Esophagus muscularis mucosa (tissue), 4 donors: ENCODE data around the gene AGGF1. TPM values are rescaled to one million over a fixed set of nuclear protein-coding genes. Genes with fewer than 3 reads are reported as not detected.
"Not testable (repeated sequence)": the region's sequence is repeated elsewhere in the genome, so short reads cannot be mapped to it uniquely, and the experiment has no call there.

ENCODE experiments used
- DNase-seq: peaks from one replicate; pipeline ENCODE4 v3.0.0-alpha.2; 2017; ENCODE audit errors: extremely low spot score
- H3K27ac ChIP-seq, 4 donors: fragments of 200-600 bp; sonication (generic); replicated peaks in 1 of 4; 1 replicate in 3 of 4; 2 replicates in 1 of 4; pipeline ENCODE4 v1.5.1; 2016 to 2019; ENCODE audit warnings: mild to moderate bottlenecking in 1 of 4
- H3K27me3 ChIP-seq, 4 donors: fragments of 200-600 bp; sonication (generic); one replicate each; pipeline versions ENCODE4 v1.5.1 to v1.6.0; 2016 to 2019
- H3K36me3 ChIP-seq, 4 donors: fragments of 200-600 bp; sonication (generic); one replicate each; pipeline ENCODE4 v1.5.1; 2016 to 2019
- H3K4me1 ChIP-seq, 4 donors: fragments of 200-600 bp; sonication (generic); one replicate each; pipeline ENCODE4 v1.5.1; 2016 to 2019
- H3K4me3 ChIP-seq, 4 donors: fragments of 200-600 bp; sonication (generic); 1 replicate in 2 of 4; 2 replicates in 2 of 4; pipeline ENCODE4 v1.5.1; 2016 to 2019; ENCODE audit warnings: mild to moderate bottlenecking in 4 of 4, moderate library complexity in 1 of 4
- H3K9me3 ChIP-seq, 4 donors: fragments of 200-600 bp; sonication (generic); 1 replicate in 3 of 4; 2 replicates in 1 of 4; pipeline ENCODE4 v1.5.1; 2016 to 2019
- EP300 ChIP-seq: sonication (generic); formaldehyde crosslinking; IDR thresholded peaks from one replicate; pipeline ENCODE4 v1.6.1; 2017; ENCODE audit warnings: antibody characterized with exemption
- POLR2A ChIP-seq: fragments of 450-650 bp; IDR thresholded peaks from one replicate; pipeline ENCODE4 v1.6.1; 2017; ENCODE audit warnings: antibody characterized with exemption, moderate library complexity, mild to moderate bottlenecking, low read depth
- POLR2AphosphoS5 ChIP-seq, 2 donors: sonication (generic); formaldehyde crosslinking; IDR thresholded peaks; one replicate each; pipeline ENCODE4 v1.6.1; 2017; ENCODE audit warnings: antibody characterized with exemption in 2 of 2
- WGBS: methylation state at CpG from one replicate; pipeline ENCODE4 v1.1.5; 2018; 5-methylcytosine and 5-hydroxymethylcytosine counted together
- intact Hi-C: fragments of 100-400 bp; cut with DNase I; formaldehyde crosslinking; loops from one replicate; pipeline ENCODE4 v1.15.1; 2023
- small RNA-seq, 3 donors: library from RNA; depleted of rRNA; stranded (forward); fragments of <200 nt; gene quantifications; one replicate each; pipeline ENCODE3, GENCODE V24; 2016
- total RNA-seq, 4 donors: library from RNA; depleted of rRNA; stranded (reverse); fragments of >200 nt; gene quantifications; one replicate each; pipeline versions ENCODE4 v1.1.0 to v1.2.1, GENCODE V29; 2016
- TF ChIP-seq, protein P1 (sequence below), 3 experiments: fragments of 200-600 bp in 2 of 3; fragments of 450-650 bp in 1 of 3; sonication (generic) in 2 of 3; IDR thresholded peaks; one replicate each; pipeline ENCODE4 v1.5.1; 2017 to 2019; ENCODE audit warnings: antibody characterized with exemption in 3 of 3, mild to moderate bottlenecking in 2 of 3, moderate library complexity in 1 of 3

The AGGF1 gene
- total RNA-seq, 4 donors from 2014 or later = 16.4 to 25.0 (median 22.7) TPM

DNA sequence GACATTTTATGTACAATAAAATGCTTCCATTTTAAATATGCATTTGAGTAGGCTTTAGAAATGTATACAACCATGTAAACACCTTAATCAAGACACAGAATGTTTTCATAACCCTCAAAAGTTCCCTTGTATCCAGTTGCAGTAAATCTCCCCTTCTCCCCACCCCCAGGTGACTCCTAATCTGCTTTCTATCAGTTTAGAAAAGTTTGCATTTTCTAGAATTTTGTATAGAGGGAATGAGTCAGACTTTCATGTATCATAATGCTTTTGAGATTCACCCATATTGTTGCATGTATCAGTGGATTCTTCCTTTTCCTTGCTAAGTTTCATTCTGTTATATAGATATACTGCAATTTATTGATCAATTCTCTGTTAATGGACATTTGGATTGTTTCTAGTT, 74.6 kb downstream of the AGGF1 start:
- Histone ChIP-seq H3K27me3 (no peaks in the 10 kb centered on the region), H3K36me3 (no peaks in the 10 kb centered on the region), H3K27ac (no peak overlapping the region), H3K4me1 (no peaks in the 10 kb centered on the region), H3K4me3 (no peak overlapping the region), H3K9me3 (no peaks in the 10 kb centered on the region)
- DNase-seq = no peak
- TF ChIP-seq EP300 = no peak
- TF ChIP-seq POLR2AphosphoS5 (IDR thresholded peaks at IDR 0.05) = no peak
- no peak for TF ChIP-seq POLR2A
- TF ChIP-seq, protein P1, sequence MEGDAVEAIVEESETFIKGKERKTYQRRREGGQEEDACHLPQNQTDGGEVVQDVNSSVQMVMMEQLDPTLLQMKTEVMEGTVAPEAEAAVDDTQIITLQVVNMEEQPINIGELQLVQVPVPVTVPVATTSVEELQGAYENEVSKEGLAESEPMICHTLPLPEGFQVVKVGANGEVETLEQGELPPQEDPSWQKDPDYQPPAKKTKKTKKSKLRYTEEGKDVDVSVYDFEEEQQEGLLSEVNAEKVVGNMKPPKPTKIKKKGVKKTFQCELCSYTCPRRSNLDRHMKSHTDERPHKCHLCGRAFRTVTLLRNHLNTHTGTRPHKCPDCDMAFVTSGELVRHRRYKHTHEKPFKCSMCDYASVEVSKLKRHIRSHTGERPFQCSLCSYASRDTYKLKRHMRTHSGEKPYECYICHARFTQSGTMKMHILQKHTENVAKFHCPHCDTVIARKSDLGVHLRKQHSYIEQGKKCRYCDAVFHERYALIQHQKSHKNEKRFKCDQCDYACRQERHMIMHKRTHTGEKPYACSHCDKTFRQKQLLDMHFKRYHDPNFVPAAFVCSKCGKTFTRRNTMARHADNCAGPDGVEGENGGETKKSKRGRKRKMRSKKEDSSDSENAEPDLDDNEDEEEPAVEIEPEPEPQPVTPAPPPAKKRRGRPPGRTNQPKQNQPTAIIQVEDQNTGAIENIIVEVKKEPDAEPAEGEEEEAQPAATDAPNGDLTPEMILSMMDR (IDR thresholded peaks at IDR 0.05) = no peak
- intact Hi-C loops = no loop called here

DNA sequence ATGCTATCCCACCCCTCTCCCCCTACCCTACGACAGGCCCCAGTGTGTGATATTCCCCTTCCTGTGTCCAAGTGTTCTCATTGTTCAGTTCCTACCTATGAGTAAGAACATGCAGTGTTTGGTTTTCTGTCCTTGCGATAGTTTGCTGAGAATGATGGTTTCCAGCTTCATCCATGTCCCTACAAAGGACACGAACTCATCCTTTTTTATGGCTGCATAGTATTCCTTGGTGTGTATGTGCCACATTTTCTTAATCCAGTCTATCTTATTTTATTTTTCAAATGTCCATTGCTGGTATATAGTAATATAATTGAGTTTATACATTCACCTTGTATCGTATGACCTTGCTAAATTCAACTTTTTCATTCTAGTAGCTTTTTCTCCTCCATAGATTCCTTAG, 76.8 kb downstream of the AGGF1 start:
- H3K9me3 ChIP-seq, H3K36me3 ChIP-seq, H3K4me3 ChIP-seq, H3K4me1 ChIP-seq, H3K27me3 ChIP-seq, intact Hi-C loops, H3K27ac ChIP-seq, DNase-seq: not testable (repeated sequence)
- 96% methylated on average over 4 of the region's 4 CpGs for WGBS

Small RNAs within 50 kb of the gene (small RNA-seq; reads per million reads assigned to genes)
- gene SNORA47 = 211 to 371 (median 320) reads per million in 3 donors

Other genes with a start within 250 kb of the AGGF1 start
- 1 to 10 TPM in 2 of 4 donors, under 1 TPM in 2; 0.26 to 1.3 (median 0.85) TPM for gene F2RL1, start 211.4 kb upstream of the AGGF1 start, total RNA-seq
- gene S100Z, start 180.4 kb upstream of the AGGF1 start, total RNA-seq = not detected
- gene CRHBP, start 77.4 kb upstream of the AGGF1 start, total RNA-seq = 1 to 10 TPM in 1 of 4 donors, under 1 TPM in 2, not detected in 1; 0.52 to 1.8 (median 0.84) TPM
- 10 to 100 TPM in 2 of 4 donors, 1 to 10 TPM in 2; 5.4 to 15.0 (median 8.9) TPM for gene ZBED3, start 56.9 kb downstream of the AGGF1 start, total RNA-seq
- 1 to 10 TPM in 2 of 4 donors, under 1 TPM in 2; 0.83 to 7.1 (median 1.5) TPM for gene PDE8B, start 180.3 kb downstream of the AGGF1 start, total RNA-seq